Activated T-cell treated with anti-CD3 and anti-CD28 coated beads, Interleukin-2, amount 50 U/mL, for 4 hours (primary cell): Measurements from ENCODE around the gene APOL4. TPM values are rescaled to one million over a fixed set of nuclear protein-coding genes. Genes with fewer than 3 reads are reported as not detected.
"Not testable (repeated sequence)": the region's sequence is repeated elsewhere in the genome, so short reads cannot be mapped to it uniquely, and the experiment has no call there.

ENCODE experiments used
- ATAC-seq, 2 donors: fragments of 200-7000 bp; cut with Tn5 transposase; one replicate each; pipeline ENCODE4 v1.10.0; 2021
- DNase-seq: peaks from one replicate; pipeline ENCODE4 v3.0.0-alpha.2; 2020
- H3K27me3 Mint-ChIP-seq: one replicate; pipeline ENCODE4 v1.8.0; 2021; ENCODE audit warnings: low read depth, mixed read lengths
- H3K36me3 Mint-ChIP-seq: one replicate; pipeline ENCODE4 v1.8.0; 2022; ENCODE audit warnings: mixed read lengths; ENCODE audit not compliant: insufficient read depth
- H3K4me1 Mint-ChIP-seq: one replicate; pipeline ENCODE4 v1.8.0; 2021; ENCODE audit warnings: low read depth, mixed read lengths
- H3K4me3 Mint-ChIP-seq: one replicate; pipeline ENCODE4 v1.8.0; 2021; ENCODE audit warnings: mild to moderate bottlenecking, moderate library complexity, mixed read lengths
- H3K9me3 Mint-ChIP-seq: one replicate; pipeline ENCODE4 v1.8.0; 2021; ENCODE audit warnings: mixed read lengths
- total RNA-seq, 3 donors: library from RNA; stranded (reverse); gene quantifications; one replicate each; pipeline ENCODE4 v1.2.1, GENCODE V29; 2021

The APOL4 gene
- total RNA-seq, 3 donors from 2014 or later: 0.27 TPM; not detected in 2

DNA sequence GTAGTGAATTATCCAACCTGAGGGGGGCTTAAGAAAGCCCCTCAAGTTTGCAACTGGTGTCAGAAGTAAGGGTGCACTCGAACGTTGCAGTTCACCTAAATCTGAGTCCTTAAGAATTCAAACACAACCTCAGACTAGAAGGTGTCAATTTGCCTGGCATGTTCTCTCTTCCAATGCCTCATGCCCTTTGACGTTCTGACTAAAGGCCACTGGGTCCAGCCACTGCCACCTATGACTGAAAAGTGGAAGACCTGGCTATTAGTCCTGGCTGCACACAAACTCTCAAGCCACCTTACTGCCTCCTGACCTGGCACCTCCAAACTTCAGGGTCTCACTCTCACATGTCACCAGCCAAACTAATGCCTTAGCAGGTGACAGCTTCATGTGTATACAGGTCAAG lies 8.0 kb downstream of the APOL4 start:
- DNase-seq (no peak), ATAC-seq (no peak)
- H3K9me3 Mint-ChIP-seq: no peaks in the 10 kb centered on the region
- H3K4me3 Mint-ChIP-seq: no peak overlapping the region
- no peaks in the 10 kb centered on the region for H3K36me3 Mint-ChIP-seq
- peaks cover 14% of the 10 kb centered on the region for H3K4me1 Mint-ChIP-seq
- H3K27me3 Mint-ChIP-seq: peaks cover 12% of the 10 kb centered on the region

DNA sequence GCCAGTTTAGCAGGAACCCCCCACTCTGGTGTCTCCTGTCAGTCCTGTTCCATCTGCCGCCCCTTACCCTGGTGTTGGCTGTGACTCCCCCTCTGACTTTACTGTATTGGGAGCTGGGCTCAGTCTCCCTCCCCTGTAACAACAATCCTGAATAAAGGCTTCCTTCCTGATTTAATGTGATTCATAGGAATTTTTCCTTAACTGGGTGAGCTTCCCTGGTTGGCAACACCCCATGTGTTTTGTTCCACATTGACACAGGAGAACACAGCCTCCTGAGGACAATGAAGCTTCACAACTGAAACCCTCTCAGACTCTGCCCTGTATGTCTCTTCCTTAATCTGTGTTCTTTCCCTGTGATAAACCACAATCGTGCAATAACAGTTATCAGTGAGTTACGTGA lies 8.4 kb downstream of the APOL4 start:
- Mint-ChIP-seq H3K27me3 (peaks cover 9% of the 10 kb centered on the region), H3K36me3 (no peaks in the 10 kb centered on the region), H3K4me1 (peaks cover 12% of the 10 kb centered on the region), H3K4me3 (no peak overlapping the region), H3K9me3 (no peaks in the 10 kb centered on the region)
- DNase-seq: no peak
- no peak for ATAC-seq

DNA sequence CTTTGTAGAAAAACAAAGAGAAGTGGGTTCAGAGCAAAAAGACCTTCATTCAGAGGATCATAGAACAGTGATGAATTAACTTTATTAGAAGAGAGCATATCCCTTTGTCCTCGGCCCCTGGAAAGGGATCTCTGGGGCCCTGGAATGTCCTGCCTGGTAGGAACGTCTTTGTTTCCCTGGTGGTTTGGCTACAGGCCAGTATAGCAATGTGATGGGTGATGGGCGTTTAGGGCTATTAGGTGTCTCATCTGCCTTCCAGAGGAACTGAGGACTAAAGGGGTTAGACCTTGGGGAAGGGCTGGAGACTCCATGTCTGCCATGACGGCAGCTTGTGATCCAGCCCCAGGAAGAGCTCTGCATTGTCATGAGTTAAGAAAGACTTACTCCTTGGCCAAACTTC lies 9.1 kb downstream of the APOL4 start:
- Mint-ChIP-seq H3K27me3 (peaks cover 7% of the 10 kb centered on the region), H3K36me3 (no peaks in the 10 kb centered on the region), H3K4me3 (no peak overlapping the region), H3K4me1 (peaks cover 6% of the 10 kb centered on the region), H3K9me3 (no peaks in the 10 kb centered on the region)
- ATAC-seq (no peak), DNase-seq (no peak)

DNA sequence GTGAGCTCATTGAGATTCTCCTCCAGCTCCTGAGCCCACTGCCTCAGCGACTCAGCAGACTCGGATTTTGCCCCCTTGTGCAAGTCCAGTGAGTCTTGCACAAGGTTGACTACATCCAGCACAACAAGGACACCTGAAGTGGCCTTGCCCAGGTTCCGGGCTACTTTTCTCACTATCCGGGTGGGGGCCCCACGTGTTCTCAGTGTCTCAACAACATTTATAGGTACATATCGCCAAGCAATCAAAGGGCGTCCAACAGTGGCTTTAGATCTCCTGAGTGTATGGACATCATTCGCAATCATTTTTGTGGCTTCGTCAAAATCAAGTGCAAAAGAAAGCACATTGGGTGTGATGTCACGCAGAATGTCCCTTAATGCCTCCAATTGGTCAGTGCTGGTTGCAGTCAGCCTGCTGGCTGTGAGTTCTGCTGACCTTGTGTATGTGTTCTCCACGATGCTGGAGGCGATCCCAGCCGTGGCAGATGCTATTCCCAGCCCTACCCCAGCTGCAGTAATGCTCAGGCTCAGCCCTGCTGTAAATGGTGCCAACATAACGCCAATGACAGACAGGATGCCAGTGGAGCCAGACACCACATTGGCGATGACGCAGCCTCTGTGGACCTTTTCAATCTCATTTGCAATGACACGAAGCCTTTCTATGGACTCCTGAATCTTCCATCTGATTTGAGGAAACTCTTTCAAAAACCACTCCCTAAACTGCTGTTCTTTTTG lies 10.3 kb downstream of the APOL4 start:
- Mint-ChIP-seq H3K9me3 (no peaks in the 10 kb centered on the region), H3K27me3 (peaks cover 7% of the 10 kb centered on the region), H3K4me1 (no peaks in the 10 kb centered on the region), H3K4me3 (no peak overlapping the region), H3K36me3 (no peaks in the 10 kb centered on the region)
- ATAC-seq (no peak), DNase-seq (no peak)

DNA sequence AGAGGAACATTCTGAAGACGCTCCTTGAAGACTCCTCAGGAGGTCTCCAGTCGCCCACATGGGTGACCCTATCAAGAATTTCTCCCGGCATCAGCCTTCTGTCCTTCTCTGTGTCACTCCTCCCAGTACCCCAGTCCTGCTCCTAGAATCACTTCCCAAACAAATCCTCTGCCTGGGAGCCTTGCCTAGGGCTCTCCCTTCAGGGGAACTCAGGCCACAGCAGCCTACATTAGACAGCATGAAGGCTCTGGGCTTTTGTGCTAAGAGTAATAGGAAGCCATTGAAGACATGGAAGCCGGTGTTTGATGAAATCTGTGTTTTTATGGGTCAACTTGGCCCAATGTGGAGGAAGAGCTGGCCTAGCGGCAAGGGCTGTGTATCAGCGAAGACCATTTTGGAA lies 13.7 kb downstream of the APOL4 start:
- not testable (repeated sequence) for DNase-seq, H3K27me3 Mint-ChIP-seq, H3K4me3 Mint-ChIP-seq, H3K4me1 Mint-ChIP-seq, H3K36me3 Mint-ChIP-seq, ATAC-seq, H3K9me3 Mint-ChIP-seq

DNA sequence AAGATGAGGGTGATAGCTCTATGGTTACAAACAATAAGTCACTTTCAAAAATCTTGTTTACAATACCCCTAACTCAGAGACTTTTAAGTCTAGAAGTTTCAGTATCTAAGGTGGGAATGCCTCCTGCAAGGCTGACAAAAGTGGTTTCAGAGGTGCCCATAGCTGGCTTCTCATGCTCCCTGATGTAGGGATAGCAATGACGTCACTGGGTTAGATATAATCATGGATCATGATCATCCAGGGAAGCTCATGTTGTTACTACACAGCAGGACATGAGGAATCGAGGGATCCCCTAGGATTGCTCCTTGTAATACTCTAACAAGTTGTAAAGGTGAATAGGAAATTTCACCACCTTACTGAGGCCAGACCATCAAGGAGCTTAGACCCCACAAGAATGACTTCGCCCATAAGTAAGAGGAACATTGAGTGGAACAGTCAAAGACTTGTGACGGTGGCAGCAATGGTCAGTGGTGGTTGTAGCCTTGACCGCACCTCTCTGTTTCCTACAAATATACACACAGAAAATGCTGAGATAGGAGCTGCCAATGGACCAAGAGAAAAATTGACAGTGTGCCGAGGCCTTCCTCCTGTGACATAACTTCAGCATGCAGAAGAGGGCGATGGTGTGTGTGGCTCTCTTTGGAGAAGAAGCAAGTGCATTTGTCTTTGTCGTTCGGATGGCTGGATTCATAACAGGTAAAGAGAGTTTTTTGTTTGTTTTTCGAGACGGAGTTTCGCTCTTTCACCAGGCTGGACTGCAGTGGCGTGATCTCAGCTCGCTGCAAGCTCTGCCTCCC lies 15.6 kb downstream of the APOL4 start:
- Mint-ChIP-seq H3K4me3 (no peak overlapping the region), H3K36me3 (no peaks in the 10 kb centered on the region), H3K27me3 (peaks cover 2% of the 10 kb centered on the region), H3K4me1 (no peaks in the 10 kb centered on the region), H3K9me3 (no peaks in the 10 kb centered on the region)
- DNase-seq (no peak), ATAC-seq (no peak)

DNA sequence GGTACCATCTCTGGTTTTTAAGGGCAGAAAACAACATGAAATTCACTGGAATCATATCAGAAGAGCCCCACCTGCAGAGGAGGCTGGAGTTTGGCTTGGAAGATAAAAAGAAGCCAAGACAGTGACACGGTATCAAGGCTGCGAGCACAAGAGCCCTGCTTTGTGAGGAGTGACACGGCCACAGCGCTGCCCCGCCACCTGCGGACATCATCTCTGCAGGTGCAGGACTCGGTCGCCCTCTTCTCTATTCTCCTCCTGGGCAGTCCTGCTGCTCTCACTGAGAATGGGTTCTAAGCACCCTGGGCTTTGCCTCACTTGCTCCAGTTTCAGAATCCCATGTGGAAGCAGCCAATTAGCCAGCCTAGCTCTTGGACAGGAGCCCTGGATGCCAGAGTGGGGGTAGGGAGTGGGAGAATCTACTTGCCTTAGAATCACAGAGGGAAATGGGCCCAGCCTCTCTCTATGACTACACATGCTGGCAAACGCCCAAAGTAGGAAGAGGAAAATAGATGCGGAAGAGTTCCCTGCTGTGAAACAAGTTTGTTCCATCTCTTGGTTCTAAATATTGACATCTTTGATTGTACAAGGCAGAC lies 17.1 kb downstream of the APOL4 start:
- Mint-ChIP-seq H3K4me1 (peaks cover 3% of the 10 kb centered on the region), H3K4me3 (no peak overlapping the region), H3K9me3 (no peaks in the 10 kb centered on the region), H3K27me3 (peaks cover under 1% of the 10 kb centered on the region), H3K36me3 (no peaks in the 10 kb centered on the region)
- ATAC-seq: no peak
- DNase-seq: no peak

DNA sequence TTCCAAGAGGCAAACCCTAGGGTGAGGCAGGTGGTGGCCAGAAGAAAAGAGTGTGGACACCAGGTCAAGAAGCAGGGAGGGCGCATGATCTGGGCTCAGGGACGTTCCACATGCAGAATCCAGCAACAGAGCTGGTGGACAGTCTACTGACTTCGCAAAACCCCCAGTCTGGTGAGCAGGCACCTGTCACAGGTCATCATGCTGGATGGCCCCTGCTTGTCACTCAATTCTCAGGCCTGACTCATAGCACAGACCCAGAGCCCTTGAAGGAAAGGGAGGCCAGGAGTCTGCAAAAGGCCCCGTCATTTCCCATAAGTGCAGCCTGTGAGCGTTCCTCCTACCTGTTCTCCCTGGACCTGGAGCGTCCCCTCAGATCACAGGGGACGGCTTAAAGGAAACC lies 18.2 kb downstream of the APOL4 start:
- no peak for DNase-seq
- Mint-ChIP-seq H3K36me3 (no peaks in the 10 kb centered on the region), H3K4me3 (no peak overlapping the region)

DNA sequence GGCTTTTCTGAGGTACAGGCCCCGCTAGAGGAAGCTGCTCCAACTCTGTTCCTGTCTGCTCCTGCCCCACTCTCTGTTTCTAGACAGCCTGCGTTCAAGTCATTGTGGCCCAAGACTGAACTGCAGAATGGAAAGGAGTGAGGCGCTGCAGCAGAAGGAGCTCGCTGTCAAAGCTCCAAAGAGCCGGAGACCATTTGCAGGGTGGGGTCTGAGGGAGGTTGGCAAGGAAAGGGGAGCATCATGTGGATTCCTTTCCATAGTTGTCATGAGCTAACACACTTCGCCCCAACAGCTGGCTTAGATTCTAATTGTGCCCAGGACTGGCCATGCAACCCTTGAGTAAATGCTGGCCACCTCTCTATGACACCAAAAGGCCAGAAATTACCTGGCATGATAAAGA lies 18.8 kb downstream of the APOL4 start:
- Mint-ChIP-seq H3K27me3 (no peaks in the 10 kb centered on the region), H3K36me3 (no peaks in the 10 kb centered on the region), H3K4me1 (peaks cover 3% of the 10 kb centered on the region), H3K4me3 (no peak overlapping the region), H3K9me3 (no peaks in the 10 kb centered on the region)
- ATAC-seq (no peak), DNase-seq (no peak)

More for the DNA sequence above, 18.2 kb downstream of the APOL4 start:
- ATAC-seq: no peak
- Mint-ChIP-seq H3K27me3 (no peaks in the 10 kb centered on the region), H3K9me3 (no peaks in the 10 kb centered on the region), H3K4me1 (peaks cover 3% of the 10 kb centered on the region)

DNA sequence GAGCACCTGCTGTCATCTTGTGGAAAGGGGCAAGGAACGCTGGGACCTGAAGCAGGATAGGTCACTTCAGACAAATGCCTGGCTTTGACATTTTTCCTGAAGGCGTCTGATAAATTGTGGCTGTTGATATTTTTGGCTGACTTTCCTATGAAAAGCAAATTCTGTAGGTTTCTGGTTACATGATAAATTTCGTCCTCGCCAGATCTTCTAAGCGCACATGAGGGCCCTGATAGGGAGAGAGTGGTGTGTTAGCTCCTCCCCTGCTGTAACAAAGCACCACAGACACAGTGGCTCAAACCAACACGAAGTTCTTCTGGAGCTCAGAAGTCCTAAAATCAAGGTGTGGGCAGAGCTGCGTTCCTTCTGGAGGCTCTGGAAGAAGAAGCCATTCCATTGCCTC lies 19.6 kb downstream of the APOL4 start:
- no peak for ATAC-seq
- Mint-ChIP-seq H3K4me1 (peaks cover 3% of the 10 kb centered on the region), H3K27me3 (no peaks in the 10 kb centered on the region), H3K36me3 (no peaks in the 10 kb centered on the region), H3K4me3 (no peak overlapping the region), H3K9me3 (no peaks in the 10 kb centered on the region)
- no peak for DNase-seq

DNA sequence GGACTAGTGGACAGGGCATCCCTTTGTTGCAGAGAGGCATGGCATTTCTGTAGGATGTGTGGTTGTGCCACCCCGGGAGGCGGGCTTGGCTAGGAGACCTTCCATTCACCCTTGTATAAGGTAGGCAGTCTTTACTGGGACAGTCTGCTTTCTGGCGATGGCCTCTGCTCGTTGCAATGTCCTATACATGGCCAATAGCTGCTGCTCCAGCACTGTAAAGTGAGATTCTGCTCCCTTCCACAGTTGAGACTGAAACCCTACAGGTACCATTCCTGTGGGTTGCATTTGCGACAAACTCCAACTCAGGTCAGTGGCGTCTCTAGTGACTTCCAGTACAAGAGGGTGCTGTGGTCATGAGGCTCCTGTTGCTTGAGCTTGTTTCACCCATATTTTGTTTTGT lies 20.7 kb downstream of the APOL4 start:
- Mint-ChIP-seq H3K27me3 (no peaks in the 10 kb centered on the region), H3K4me1 (peaks cover 3% of the 10 kb centered on the region), H3K9me3 (no peaks in the 10 kb centered on the region), H3K36me3 (no peaks in the 10 kb centered on the region), H3K4me3 (no peak overlapping the region)
- DNase-seq: no peak
- no peak for ATAC-seq

DNA sequence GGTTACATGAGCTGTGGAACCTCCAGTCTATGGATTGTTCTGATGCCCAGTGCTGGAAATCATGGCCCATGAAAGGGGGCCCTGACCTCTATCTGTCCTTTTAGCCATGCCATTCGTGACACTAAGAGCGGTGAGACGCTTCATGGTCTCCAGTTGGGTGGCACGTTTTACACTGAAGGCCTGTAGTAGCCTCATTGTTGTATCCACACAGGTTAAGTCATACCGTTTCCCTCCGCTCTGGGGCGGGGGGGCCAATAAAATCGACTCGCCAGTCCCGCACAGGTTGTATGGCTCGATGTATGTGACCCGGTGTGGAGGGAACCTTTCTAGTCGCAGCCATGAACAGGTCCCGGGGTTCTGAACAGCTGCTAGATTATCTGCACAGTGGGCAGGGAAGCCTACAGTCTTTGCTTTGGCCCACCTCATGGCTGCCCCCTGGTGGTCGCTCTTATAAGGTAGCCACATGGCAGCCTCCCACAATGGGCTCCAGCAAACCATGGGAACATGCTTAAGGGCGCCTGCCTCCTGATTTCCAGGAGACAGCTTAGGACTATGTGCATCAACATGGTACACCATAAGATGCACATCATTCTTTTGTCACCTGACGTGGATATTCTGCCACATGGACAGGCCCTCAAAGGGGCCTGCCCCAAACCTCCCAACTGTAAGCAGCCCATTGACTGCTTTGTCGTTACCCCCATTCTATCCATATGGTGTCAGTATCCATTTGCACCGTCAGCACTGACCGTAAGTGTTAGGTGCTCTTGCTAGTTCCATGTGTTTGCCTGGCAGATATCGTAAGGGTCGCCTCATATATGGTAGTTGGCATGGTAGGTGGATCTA lies 21.4 kb downstream of the APOL4 start:
- H3K4me1 Mint-ChIP-seq: peaks cover 3% of the 10 kb centered on the region
- DNase-seq (peak; percentile 90), ATAC-seq (peak; percentile 96 to 98)
- no peak overlapping the region for H3K4me3 Mint-ChIP-seq
- H3K36me3 Mint-ChIP-seq: no peaks in the 10 kb centered on the region
- H3K9me3 Mint-ChIP-seq: no peaks in the 10 kb centered on the region
- H3K27me3 Mint-ChIP-seq: no peaks in the 10 kb centered on the region

DNA sequence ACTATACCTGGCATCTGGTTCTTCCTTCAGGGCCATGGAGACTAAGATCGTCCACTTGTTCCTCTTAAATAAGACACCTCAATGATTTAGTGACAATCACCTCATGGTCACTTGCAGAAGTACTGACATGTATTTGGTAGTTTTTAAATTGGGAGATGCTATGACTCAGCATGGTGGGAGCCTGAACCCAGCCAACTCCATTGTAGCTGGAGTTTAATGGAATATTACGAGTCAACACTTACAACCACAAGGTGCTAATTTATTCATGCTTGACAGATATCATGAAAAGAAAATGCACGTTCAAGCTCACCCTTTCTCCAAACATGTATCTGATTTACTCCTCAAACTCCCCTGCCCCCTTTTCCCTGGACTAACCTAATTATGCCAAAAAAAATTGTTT lies 24.4 kb downstream of the APOL4 start:
- DNase-seq: no peak
- Mint-ChIP-seq H3K4me1 (peaks cover 3% of the 10 kb centered on the region), H3K36me3 (no peaks in the 10 kb centered on the region), H3K4me3 (no peak overlapping the region), H3K27me3 (no peaks in the 10 kb centered on the region), H3K9me3 (no peaks in the 10 kb centered on the region)
- no peak for ATAC-seq

DNA sequence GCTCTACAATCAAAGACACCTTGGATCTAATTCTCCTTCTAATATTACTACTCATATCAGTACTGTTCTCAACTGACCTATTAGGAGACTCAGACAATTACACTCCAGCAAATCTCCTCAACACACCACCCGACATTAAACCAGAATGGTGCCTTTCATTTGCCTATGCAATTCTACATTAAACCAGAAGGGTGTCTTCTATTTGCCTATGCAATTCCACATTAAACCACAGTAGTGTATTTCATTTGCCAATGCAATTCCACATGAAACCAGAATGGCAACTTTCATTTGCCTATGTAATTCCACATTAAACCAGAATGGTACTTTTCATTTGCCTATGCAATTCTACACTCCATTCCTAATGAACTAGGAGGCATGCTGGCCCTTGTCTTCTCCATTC lies 25.7 kb downstream of the APOL4 start:
- DNase-seq (no peak), ATAC-seq (no peak)
- Mint-ChIP-seq H3K36me3 (no peaks in the 10 kb centered on the region), H3K9me3 (no peaks in the 10 kb centered on the region), H3K27me3 (no peaks in the 10 kb centered on the region), H3K4me1 (peaks cover 3% of the 10 kb centered on the region), H3K4me3 (no peak overlapping the region)
